AG08396 (cell line): ENCODE measurements around the gene RAB40C.
A peak's percentile ranks its signal among the peaks of the same experiment; 100 is the strongest.
"Not testable (repeated sequence)": the region's sequence is repeated elsewhere in the genome, so short reads cannot be mapped to it uniquely, and the experiment has no call there.

Source experiments
- DNase-seq: peaks from one replicate; pipeline ENCODE4 v3.0.0; 2012; ENCODE audit warnings: low spot score, mixed read lengths

Gene RAB40C

DNA sequence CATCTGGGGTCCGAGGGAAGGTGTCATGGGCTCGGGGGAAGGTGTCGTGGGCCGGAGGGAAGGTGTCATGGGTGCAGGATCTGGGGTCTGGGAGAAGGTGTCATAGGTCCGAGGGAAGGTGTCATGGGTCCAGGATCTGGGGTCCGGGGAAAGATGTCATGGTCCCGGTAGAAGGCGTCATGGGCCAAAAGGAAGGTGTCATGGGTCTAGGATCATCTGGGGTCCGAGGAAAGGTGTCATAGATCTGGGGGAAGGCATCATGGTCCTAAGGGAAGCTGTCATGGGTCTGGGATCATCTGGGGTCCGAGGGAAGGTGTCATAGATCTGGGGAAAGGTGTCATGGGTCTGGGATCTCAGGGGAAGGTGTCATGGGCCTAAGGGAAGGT lies 942 bp downstream of the RAB40C start:
- no peak for DNase-seq

DNA sequence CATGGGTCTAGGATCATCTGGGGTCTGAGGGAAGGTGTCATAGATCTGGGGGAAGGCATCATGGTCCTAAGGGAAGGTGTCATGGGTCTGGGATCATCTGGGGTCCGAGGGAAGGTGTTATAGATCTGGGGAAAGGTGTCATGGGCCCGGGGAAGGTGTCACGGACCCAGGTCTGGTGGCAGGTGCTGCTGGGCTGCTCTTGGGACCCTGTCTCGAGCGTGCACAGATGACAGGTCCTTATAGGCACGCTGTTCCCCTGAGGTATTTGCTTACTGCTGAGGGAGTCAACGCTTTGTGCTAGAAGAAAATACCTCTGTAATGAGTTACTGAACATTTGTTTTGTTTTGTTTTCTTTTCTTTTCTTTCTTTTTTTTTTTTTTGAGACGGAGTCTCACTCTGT lies 1.4 kb downstream of the RAB40C start:
- DNase-seq = no peak

DNA sequence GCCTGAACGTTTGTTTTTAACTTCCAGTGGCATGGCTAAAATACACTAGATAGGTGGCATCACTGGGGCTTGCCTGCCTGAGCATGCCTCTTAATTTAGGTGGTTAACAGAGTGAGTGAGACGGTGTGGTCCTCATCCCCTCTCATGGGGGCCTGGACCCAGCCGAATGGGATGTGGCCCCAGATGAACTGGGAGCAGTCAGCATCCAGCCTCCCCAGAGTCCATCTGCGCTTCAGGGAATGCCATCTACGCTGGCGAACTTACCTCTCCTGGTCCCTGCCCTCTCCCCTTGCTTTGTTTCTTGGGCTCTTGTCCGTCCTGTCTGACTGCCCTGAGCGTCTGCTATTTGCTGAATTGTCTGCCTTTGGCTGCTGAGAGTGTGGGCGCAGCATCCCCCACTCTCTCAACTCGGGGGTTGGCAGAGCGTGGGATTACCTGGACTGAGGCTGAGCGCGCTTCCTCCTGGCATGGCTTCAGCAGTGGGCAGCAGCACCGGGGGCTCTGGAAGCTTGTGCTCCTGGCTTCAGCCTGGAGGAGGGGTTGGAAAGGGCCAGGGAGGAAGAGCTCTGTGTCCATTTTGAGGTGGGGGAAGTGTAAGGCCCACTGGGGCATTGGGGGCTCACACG lies 2.1 kb downstream of the RAB40C start:
- DNase-seq = no peak

DNA sequence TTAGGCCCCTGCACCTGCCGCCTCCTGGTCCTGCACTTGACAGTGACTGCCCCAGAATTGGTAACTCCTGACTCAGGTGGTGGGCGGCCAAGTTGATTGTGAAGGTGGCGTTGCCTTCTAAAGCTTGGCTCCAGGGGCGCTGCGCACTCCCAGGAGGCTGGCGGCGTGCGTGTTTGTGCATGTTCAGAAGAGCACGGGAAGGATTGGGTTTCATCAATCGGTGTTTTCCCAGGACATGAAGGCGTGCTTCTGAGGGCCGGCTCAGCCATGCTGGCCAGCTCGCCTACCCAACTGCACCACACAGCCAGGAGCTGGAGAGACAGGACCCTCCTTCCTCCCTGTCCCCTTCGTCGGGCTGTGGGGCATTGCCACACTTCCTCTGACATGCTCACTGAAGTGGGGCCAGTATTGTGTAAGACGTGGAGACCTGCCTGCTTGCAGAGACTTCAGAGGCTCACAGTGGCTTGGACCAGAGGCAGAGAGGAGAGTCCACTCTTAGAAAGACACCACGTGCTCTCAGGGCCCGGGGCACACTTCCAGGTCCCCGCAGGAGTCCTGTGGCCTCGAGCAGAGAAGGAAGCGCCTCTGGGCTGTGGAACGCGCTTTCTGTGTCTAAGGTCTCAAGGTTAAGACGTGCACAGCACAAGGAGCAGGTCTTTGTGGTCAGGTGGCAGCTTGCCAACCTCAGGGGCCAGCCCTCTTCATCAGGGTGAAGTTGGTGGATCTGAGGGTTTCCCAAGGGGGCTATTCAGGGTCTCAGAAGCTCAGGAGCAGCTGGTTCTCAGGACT lies 2.8 kb downstream of the RAB40C start:
- no peak for DNase-seq

DNA sequence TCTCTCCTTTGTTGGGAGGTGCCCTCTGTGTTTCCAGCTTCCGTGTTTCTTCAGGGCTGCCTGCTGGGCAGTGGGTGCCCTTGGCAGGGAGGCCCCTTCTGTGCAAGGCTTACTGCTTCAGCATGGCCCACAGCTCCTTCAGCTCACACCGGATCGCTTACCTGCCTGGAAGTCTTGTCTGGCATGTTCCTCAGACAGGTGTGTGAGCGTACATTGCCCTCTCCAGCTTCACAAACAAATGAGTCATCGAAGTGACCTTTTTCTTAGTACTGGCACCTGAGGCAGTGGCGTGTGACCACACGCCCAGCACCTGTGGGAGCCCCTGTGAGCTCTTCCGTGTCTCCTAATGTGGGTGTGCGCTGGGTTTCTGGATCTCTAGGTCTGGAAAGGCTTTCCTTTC lies 3.5 kb downstream of the RAB40C start:
- DNase-seq = no peak

DNA sequence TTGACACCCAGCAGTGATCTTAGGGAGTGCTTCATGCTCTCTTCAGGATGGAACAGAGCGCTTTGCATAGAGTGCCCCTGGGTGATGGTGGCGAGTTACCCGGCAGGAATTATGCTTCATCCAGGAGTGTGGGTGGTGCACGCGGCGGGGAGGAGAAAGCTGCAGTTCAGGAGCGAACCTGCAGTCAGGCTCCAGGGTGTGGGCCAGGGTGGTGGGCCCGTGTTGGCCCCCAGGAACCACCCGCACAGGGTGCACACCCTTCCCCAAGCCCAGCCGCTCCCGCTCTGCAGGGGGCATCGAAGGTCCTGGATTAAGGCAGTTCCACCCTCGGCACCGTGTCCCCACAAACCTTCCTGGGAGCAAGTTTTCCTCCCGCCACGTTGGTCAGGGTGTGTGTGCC lies 3.9 kb downstream of the RAB40C start:
- DNase-seq = no peak

DNA sequence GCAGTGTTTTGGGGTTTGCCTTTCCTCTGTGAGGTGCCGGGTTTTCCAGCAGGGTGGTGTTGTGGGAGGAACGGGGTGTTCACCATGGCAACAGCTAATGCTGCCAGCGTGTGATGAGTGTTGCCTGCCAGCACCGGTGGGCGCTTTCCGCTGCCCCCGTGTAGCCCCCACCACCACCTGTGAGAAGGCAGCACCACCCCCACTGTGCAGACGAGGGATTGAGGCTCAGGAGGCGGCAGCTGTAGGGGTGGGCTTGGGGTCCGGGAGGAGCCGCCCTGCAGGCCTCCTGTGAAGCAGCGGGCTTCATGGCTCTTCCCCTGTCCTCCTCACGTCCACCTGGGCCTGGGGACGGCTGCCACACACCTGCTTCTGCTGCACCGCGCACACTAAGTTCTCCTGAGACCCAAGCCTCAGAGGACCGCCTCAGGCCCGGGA lies 5.2 kb downstream of the RAB40C start:
- no peak for DNase-seq

DNA sequence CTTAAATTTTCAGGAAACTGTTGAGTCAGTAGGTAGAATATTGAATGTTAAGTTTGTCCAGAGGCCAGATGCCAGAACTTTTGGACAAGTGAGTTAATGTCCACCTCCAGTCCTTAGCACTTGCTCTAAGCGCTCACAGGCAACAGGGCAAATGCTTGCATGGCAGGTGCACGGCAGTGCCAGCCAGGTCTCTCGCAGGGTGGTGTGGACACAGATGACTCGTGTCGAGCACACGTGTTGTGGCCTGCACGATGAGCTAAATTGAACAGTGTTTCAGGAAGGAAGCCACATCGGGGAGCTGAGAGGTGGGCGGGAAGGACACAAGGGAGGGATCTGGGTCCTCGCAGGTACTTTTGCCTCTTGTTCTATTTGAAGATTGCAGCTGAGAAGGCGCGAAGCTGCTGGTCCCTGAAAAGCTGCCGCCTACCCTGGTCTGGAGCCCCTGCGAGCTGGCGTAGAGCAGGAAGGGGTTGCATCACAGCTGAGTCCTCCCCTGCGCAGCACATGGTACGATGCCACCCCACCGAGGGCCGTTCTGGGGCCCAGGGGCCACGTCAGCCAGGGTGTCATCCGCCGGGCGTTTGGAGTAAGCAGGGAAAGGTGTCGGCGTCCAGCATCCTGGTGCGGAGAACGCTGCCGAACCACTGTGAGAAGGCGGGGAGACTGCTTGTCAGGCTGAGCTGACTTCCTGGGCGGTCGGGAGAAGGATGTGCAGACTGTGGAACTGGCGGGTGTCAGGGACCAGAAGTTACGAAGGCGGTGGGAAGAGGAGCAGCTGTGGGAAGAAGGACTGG lies 6.3 kb downstream of the RAB40C start:
- DNase-seq = no peak

DNA sequence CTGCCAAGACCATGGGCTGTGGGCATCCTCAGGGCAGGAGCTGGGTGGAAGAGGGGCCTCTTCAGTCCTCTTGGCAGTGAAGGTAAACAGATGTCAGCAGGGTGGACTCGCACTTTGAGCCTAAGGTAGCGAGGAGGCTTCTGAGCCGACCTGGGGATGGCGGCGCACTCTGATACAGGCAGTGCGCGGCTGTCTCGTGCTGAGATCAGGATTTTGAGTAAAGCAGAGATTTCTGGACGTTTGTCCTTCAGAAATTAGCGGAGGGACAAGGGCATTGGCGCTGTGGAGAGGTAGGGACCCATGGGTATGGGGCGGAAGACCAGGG lies 6.8 kb downstream of the RAB40C start:
- no peak for DNase-seq

DNA sequence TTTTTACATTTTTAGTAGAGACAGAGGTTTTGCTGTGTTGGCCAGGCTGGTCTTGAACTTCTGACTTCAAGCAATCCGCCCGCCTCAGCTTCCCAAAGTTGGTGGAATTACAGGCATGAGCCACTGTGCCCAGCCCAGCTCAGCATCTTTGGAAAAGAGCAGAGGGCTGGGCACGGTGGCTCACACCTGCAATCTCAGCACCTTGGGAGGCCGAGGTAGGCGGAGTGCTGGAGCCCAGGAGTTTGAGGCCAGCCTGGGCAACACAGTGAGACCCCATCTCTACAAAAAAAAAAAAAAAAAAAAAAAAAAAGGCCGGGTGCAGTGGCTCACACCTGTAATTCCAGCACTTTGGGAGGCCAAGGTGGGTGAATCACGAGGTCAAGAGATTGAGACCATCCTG lies 7.8 kb downstream of the RAB40C start:
- DNase-seq = not testable (repeated sequence)

DNA sequence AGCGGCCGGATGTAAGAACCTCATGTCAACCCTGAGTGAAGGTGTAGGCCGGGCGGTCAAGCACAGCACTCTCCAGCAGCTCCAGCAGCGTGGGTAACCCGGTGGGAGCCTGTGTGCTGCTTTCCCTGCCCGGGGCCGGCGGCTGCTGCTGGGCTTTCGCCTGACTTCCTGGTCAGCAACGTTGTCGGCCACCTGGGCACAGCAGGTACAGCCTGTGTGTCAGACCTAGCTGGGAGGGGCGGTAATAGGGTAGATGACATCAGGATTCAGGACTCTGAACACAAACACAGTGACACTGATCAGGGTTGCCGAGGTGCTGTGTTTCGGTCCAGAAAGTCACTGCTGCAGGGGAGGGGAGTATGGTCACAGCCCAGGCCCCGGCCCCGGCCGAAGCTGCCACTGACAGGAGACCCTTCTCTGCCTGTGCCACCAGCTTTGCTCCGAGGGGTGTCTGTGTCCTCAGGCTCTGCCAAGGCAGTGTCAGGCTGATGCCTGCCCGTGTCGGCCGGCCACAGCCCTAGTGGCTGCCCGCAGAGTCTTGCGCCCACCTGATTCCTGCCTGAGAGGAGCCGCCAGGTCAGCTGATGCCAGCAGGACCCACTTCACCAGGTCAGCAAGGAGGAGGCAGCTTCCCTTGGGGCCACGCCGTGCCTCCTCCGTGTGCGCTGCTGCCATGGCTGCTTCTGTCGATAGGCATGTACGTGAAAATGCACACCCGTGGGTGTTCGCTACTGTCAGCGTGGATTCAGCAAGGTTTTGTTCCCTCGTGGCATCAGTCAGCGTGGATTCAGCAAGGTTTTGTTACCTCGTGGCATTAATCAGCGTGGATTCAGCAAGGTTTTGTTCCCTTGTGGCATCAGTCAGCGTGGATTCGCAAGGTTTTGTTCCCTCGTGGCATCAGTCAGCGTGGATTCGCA lies 9.2 kb downstream of the RAB40C start:
- no peak for DNase-seq

DNA sequence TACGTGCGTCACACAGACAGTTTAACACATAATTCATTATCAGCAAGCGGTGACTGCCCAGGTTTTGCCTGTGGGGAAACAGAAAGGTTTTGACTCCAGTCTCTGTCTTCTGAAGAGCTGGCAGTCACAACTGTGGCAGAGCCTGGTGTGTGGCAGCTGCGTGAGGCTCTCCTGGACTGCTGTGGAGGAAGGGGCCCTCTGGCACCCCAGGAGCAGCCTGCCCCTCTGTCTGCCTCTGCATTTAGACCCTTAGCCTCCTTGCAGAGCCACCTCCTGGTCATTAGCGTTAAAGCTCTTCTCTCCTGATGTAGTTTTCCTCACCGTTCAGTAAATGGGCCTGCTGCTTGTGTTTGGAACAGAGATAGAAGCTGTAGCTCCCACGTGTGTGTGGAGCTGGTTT lies 10.9 kb downstream of the RAB40C start:
- no peak for DNase-seq

DNA sequence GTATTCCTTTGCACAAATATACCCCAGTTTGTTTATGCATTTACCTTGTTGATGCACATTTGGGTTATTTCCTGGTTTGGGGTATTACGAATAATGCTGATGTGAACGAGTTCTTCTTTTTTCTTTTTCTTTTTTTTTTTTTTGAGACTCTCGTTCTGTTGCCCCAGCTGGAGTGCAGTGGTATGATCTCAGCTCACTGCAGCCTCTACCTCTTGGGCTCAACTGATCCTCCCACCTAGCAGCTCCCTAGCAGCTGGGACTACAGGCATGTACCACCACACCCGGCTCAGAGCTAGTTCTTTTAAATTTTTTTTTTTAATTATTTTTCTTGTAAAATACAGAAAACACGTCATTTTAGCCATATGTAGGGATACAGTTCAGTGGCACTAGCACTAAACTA lies 14.1 kb downstream of the RAB40C start:
- no peak for DNase-seq

DNA sequence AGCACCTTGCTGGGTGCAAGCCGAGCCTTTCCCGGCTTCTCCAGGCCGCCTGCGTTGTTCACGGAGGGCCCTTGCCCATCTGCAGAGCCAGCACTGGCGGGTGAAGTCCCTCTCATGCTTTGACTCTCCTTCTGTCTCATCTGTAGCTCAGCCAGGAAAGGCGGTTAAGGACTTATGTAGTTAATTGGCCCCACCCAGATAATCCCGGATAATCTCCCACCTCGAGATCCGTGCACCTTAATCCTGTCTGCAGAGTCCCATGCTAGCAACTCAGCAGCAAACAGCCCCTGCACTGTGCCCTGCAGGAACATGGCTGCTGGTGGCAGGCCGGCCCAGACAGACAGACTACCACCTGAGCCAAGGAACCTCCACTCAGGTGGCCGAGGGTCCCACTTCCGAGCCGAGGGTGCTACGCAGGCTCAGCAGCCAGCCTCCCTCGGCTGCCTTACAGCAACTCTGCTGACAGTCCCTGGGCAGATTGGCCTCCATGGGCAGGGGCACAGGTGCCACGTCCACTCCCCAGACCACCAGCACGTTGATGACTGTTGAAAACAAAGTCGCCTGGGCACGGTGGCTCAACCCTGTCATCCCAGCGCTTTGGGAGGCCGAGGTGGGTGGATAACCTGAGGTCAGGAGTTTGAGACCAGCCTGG lies 16.9 kb downstream of the RAB40C start:
- DNase-seq = no peak

DNA sequence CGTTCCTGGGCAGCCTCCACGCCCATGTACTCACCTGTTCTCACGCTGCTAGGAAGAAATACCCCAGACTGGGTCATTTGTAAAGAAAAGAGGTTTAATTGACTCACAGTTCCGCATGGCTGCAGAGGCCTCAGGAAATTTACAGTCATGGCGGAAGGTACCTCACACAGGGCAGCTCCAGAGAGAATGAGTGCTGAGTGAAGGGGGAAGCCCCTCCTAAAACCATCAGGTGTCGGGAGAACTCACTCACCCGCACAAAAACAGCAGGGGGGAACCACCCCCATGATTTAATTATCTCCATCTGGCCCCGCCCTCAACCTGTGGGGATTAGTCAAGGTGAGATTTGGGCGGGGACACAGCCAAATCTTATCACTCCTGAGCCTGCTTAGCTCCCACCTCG lies 18.2 kb downstream of the RAB40C start:
- DNase-seq = no peak

DNA sequence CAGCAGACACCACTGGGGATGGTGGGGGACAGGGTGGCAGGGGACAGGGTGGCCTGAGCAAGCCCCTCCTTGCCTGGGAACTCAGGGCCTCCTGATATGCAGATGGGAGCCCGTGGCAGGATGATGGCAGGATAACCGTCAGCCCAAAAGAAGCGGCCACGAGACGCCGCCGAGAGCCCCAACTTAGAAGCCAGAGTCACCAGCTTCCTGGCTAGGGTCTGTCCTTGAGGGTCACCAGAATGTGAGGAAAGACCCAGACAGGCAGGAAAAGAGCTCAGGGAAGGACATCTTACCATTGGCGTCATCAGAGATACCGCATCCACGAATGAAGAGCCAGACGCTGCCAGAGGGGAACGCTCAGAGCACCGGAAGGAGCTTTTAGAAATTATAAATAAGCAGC lies 19.4 kb downstream of the RAB40C start:
- no peak for DNase-seq

DNA sequence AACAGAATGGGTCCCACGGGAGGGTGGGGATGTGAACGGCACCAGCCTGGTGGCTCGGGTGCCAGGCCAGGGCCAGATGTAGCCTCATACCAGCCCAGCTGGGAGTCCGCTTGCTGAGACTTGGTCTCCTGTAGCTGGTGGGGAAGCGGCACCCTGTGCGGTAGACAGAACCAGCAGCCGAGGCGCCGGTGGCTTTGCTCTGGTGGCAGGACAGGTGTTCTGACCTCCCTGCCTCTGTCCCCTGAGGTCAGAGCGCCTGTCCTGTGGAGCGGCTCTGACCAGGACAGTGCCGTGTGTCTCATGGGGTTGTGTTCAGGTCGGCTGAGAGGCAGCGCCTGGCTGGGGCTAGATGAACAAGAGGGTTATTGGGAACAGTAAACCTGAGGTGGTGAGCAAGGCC lies 20.1 kb downstream of the RAB40C start:
- no peak for DNase-seq

DNA sequence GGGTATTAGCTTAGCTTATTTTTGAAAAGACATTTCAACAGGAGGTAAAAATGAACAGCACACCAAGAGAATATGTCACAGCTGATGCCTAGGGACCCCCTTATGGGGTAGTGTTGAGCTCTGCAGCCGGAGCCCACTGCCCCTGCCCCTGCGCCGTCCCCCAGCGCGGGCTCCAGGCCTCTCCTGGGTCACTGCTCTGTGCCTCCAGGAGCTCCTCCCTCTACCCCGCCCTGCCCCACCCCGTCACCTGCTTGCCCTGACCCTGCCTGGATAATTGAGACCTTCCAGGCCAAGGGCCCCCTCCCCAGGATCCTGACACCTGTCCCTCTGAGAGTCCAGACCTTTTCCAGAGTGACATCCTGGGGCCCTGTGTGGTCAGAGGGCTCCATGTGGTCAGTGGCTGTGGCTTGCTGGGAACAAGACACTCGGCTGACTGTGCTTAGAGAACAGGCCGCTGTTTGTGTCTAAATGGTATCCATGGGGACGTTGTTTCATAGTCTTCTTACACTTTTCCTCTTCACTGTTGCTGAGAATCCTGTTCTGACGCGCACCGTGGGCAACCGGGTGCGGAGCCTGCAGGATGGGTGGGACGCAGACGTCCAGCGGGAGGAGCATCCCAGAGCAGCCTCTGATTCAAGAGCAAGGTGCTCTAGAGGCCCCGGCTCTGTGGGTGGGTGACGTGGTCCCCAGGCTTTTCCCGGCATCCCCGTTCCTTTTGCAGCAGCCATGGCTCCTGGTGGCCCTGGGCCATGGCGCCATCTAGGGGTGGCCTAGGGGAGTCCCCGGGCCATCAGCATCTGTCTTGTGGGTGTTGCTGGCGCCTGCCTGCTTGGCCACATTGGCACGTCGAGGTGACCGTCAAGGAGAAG lies 20.9 kb downstream of the RAB40C start:
- DNase-seq = peak; percentile 52

DNA sequence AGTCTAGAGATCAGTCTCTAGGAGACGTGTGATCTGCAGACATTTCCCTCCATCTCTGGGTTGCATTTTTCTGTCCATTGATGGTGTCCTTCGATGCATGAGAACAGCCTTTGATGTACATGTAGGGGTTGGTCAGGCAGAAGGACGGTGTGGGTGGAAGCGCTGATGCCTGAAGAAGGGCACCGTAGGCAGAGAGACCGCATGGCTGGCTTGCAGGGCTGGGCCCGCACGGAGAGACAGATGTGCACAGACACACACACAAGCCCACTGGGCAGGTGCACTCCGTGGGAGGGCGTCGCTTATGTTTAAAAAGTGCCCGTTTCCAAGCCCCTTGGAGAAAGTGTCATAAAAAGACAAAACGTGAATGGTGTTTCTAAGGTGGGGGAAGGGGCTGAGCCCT lies 25.3 kb downstream of the RAB40C start:
- DNase-seq = no peak

DNA sequence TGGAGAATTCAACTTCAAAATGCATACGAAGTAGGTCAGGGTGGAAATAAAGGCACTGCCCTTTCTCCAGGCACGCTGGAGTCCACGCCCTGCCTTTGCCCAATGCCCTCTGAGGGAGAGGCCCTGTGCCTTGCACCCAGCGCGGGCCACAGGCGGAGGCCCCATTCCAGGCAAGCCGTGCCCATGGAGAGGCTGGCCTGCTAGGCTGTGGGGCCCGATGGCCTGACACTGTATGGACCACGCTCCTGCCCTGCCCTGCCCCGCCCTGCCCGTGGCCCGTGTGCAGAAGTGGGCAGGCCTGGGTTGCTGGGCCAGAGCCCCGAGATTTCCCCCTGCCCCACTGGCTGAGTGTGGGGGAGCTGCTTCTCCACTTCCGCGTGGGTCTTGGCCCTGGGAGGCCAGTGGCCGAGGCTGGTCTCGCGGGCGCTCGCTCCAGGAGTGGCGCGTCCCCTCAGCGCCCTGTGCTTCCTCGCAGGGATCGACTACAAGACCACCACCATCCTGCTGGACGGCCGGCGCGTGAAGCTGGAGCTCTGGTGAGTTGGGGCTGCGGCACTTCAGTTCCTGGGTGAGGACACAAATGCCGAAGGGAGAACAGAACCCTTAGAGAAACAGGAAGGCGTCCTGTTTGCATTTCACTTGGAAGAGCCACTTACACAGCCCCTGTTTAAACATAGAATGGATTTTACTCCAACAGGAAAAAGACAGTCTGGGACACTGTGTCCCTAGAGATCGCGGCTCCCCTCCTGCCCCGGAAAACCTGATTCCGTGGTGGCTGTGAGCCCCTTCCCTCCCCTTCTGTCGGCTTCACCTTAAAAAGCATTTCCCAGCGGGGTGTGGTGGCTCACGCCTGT lies 27.1 kb downstream of the RAB40C start:
- DNase-seq = no peak
